Mesenchymal stem cell (in vitro differentiated cells and primary cell): ENCODE measurements around the gene TIAM2.

Experiments used
- DNase-seq: peaks from one replicate; pipeline ENCODE4 v3.0.0-alpha.2; 2013
- H2AFZ ChIP-seq: one replicate; pipeline ENCODE4 v1.6.1; 2013; ENCODE audit warnings: low read depth, mild to moderate bottlenecking, control low read depth, inconsistent platforms, low read length, moderate library complexity
- H2AK5ac ChIP-seq: 2 replicates; pipeline ENCODE4 v1.6.1; 2013; ENCODE audit warnings: low read length, moderate library complexity, mild to moderate bottlenecking, inconsistent platforms; ENCODE audit not compliant: severe bottlenecking
- H2BK120ac ChIP-seq: one replicate; pipeline ENCODE4 v1.6.1; 2013; ENCODE audit warnings: low read depth, mild to moderate bottlenecking, inconsistent platforms, low read length, moderate library complexity
- H2BK12ac ChIP-seq, 2 experiments: one replicate each; pipeline ENCODE4 v1.6.1; 2013; ENCODE audit warnings: inconsistent platforms in 2 of 2, low read length in 2 of 2, mild to moderate bottlenecking in 2 of 2, moderate library complexity in 2 of 2, control low read depth in 1 of 2
- H2BK15ac ChIP-seq: one replicate; pipeline ENCODE4 v1.6.1; 2013; ENCODE audit warnings: mild to moderate bottlenecking, low read depth, inconsistent platforms; ENCODE audit not compliant: poor library complexity, severe bottlenecking
- H2BK5ac ChIP-seq: 2 replicates; pipeline ENCODE4 v1.6.1; 2013; ENCODE audit warnings: low read depth, mild to moderate bottlenecking, low read length, control low read depth, inconsistent platforms; ENCODE audit not compliant: poor library complexity, severe bottlenecking
- H3K14ac ChIP-seq, 2 experiments: one replicate each; pipeline ENCODE4 v1.6.1; 2013; ENCODE audit warnings: inconsistent platforms in 2 of 2, low read length in 2 of 2, control low read depth in 1 of 2, mild to moderate bottlenecking in 1 of 2, moderate library complexity in 1 of 2
- H3K18ac ChIP-seq, 2 experiments: one replicate each; pipeline ENCODE4 v1.6.1; 2013; ENCODE audit warnings: inconsistent platforms in 2 of 2, low read length in 2 of 2, control low read depth in 1 of 2, low read depth in 1 of 2, mild to moderate bottlenecking in 1 of 2
- H3K23ac ChIP-seq, 2 experiments: one replicate each; pipeline ENCODE4 v1.6.1; 2013; ENCODE audit warnings: inconsistent platforms in 2 of 2, low read length in 2 of 2, mild to moderate bottlenecking in 2 of 2, moderate library complexity in 2 of 2, control low read depth in 1 of 2
- H3K27ac ChIP-seq: 2 replicates; pipeline ENCODE4 v1.5.1; 2013; ENCODE audit warnings: mild to moderate bottlenecking, moderate library complexity, low read length, control low read depth, inconsistent platforms; ENCODE audit not compliant: poor library complexity, severe bottlenecking
- H3K27me3 ChIP-seq, 2 experiments: 2 replicates each; pipeline versions ENCODE4 v1.6.1 to v1.7.0; 2013; ENCODE audit warnings: low read length in 2 of 2, mild to moderate bottlenecking in 2 of 2, moderate library complexity in 2 of 2, control low read depth in 1 of 2, inconsistent platforms in 1 of 2; ENCODE audit not compliant: control insufficient read depth in 1 of 2, insufficient read depth in 1 of 2
- H3K36me3 ChIP-seq, 2 experiments: 2 replicates each; pipeline versions ENCODE4 v1.6.1 to v1.7.0; 2013; ENCODE audit warnings: low read length in 2 of 2, control low read depth in 1 of 2, inconsistent platforms in 1 of 2, low read depth in 1 of 2, mild to moderate bottlenecking in 1 of 2; ENCODE audit not compliant: insufficient read depth in 2 of 2, control insufficient read depth in 1 of 2
- H3K4ac ChIP-seq, 2 experiments: one replicate each; pipeline ENCODE4 v1.6.1; 2013; ENCODE audit warnings: inconsistent platforms in 2 of 2, low read length in 2 of 2, mild to moderate bottlenecking in 2 of 2, moderate library complexity in 2 of 2, control low read depth in 1 of 2, low read depth in 1 of 2
- H3K4me1 ChIP-seq: 2 replicates; pipeline ENCODE4 v1.6.1; 2013; ENCODE audit warnings: low read depth, low read length, control low read depth; ENCODE audit not compliant: control insufficient read depth, insufficient read depth
- H3K4me2 ChIP-seq: 2 replicates; pipeline ENCODE4 v1.6.1; 2013; ENCODE audit warnings: low read length, mild to moderate bottlenecking, inconsistent platforms; ENCODE audit not compliant: poor library complexity, severe bottlenecking
- H3K4me3 ChIP-seq, 2 experiments: 2 replicates each; pipeline versions ENCODE4 v1.5.1 to v1.7.0; 2013; ENCODE audit warnings: low read length in 2 of 2, mild to moderate bottlenecking in 2 of 2, control low read depth in 1 of 2, low read depth in 1 of 2; ENCODE audit not compliant: insufficient read depth in 1 of 2
- H3K79me1 ChIP-seq: replicated peaks from 2 replicates; pipeline ENCODE4 v1.6.1; 2013; ENCODE audit warnings: mild to moderate bottlenecking, control low read depth, low read length, inconsistent platforms; ENCODE audit not compliant: poor library complexity, severe bottlenecking
- H3K9ac ChIP-seq: 2 replicates; pipeline ENCODE4 v1.7.0; 2013; ENCODE audit warnings: mild to moderate bottlenecking, low read length, moderate library complexity
- H3K9me3 ChIP-seq: 2 replicates; pipeline ENCODE4 v1.7.0; 2013; ENCODE audit warnings: mild to moderate bottlenecking, low read length; ENCODE audit not compliant: control insufficient read depth
- H4K8ac ChIP-seq: one replicate; pipeline ENCODE4 v1.6.1; 2013; ENCODE audit warnings: inconsistent platforms, mild to moderate bottlenecking, low read length, moderate library complexity
- H4K91ac ChIP-seq: one replicate; pipeline ENCODE4 v1.6.1; 2013; ENCODE audit warnings: mild to moderate bottlenecking, low read length, inconsistent platforms
- WGBS: methylation state at CpG from one replicate; pipeline ENCODE4 v1.1.7; 2013; ENCODE audit warnings: mixed read lengths; 5-methylcytosine and 5-hydroxymethylcytosine counted together

TIAM2 gene

DNA sequence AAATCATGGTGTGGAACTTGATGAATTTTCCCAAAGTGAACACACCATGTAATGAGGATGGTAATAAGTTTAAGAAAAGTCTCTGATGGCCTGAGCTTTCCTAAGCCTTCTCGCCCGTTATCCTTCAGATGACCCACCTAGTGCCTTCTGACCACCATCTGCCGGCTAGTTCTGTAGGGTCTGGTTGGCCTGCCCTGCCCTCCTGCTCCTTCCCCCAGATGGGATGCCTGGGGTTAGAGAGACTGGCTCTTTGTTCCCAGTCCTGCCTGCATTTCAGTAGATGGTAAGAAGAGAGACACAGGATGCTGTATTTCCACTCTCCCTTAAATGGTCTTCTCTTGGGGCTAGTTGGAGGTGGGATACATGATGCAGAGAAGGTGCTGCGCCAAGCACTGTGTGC, 43.0 kb downstream of the TIAM2 start:
- no peak overlapping the region for H3K23ac ChIP-seq
- H3K27me3 ChIP-seq = no peaks in the 10 kb centered on the region

DNA sequence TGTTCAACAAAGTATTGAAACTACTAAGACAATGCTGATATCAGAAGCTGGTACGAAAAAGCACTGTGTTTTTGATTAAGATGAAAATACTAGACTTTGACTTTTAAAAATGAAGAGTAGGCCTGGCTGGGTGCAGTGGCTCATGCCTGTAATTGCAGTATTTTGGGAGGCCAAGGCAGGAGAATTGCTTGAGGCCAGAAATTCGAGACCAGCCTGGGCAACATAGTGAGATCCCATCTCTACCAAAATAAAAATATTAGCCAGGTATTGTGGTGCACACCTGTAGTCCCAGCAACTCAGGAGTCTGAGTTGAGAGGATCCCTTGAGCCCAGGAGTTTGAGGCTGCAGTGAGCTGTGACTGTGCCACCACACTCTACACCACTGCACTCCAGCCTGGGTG, 43.4 kb downstream of the TIAM2 start:
- Histone ChIP-seq H3K18ac (no peak overlapping the region), H3K14ac (no peak overlapping the region), H3K4me2 (no peak overlapping the region), H2BK120ac (no peak overlapping the region), H3K9ac (no peak overlapping the region), H3K36me3 (no peaks in the 10 kb centered on the region), H4K8ac (no peak overlapping the region), H3K27me3 (no peaks in the 10 kb centered on the region), H2BK15ac (no peak overlapping the region), H3K9me3 (no peaks in the 10 kb centered on the region), H3K27ac (no peak overlapping the region), H3K23ac (no peak overlapping the region), H3K4me3 (no peak overlapping the region), H3K4ac (no peak overlapping the region), H2AFZ (no peak overlapping the region), H4K91ac (no peak overlapping the region), H2BK12ac (no peak overlapping the region), H2BK5ac (no peak overlapping the region), H3K4me1 (no peaks in the 10 kb centered on the region), H2AK5ac (no peak overlapping the region), H3K79me1 (no peaks in the 10 kb centered on the region)
- 81% methylated on average over 2 of the region's 2 CpGs for WGBS
- DNase-seq = no peak

More for the DNA sequence above, 43.0 kb downstream of the TIAM2 start:
- no peak overlapping the region for H4K91ac ChIP-seq
- H3K4me3 ChIP-seq = no peak overlapping the region
- no peak overlapping the region for H2AK5ac ChIP-seq
- H3K4me1 ChIP-seq = no peaks in the 10 kb centered on the region
- DNase-seq = no peak
- no peaks in the 10 kb centered on the region for H3K36me3 ChIP-seq
- H3K9ac ChIP-seq = no peak overlapping the region
- H4K8ac ChIP-seq = no peak overlapping the region
- no peak overlapping the region for H2BK12ac ChIP-seq
- no peaks in the 10 kb centered on the region for H3K79me1 ChIP-seq
- no peak overlapping the region for H2BK120ac ChIP-seq
- no peak overlapping the region for H3K14ac ChIP-seq
- H3K18ac ChIP-seq = no peak overlapping the region
- no peak overlapping the region for H3K4ac ChIP-seq
- H3K4me2 ChIP-seq = no peak overlapping the region
- WGBS = 96% methylated on average over 4 of the region's 4 CpGs
- H2BK15ac ChIP-seq = no peak overlapping the region
- no peak overlapping the region for H2AFZ ChIP-seq
- no peaks in the 10 kb centered on the region for H3K9me3 ChIP-seq
- no peak overlapping the region for H2BK5ac ChIP-seq
- no peak overlapping the region for H3K27ac ChIP-seq

DNA sequence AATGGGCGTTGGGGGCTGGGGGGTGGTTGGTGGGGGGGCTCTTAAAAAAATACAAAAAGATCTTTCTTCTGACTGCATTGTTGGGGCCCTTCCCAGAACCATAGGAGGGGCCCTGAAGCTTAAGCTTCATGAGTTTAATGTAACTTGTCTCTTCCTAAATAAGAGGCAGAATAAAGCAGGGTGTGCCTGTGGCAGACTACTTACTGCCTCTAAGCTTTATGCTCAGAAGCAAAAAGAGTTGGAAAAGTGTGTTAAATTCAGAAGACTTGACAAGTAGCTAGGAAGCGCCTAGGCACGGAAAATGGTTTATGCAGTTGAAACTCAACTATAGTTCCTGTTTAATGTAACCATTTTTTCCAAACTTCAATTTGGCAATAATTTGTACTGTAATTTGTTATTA, 44.5 kb downstream of the TIAM2 start:
- H3K4me1 ChIP-seq = no peaks in the 10 kb centered on the region
- H3K9me3 ChIP-seq = no peaks in the 10 kb centered on the region

DNA sequence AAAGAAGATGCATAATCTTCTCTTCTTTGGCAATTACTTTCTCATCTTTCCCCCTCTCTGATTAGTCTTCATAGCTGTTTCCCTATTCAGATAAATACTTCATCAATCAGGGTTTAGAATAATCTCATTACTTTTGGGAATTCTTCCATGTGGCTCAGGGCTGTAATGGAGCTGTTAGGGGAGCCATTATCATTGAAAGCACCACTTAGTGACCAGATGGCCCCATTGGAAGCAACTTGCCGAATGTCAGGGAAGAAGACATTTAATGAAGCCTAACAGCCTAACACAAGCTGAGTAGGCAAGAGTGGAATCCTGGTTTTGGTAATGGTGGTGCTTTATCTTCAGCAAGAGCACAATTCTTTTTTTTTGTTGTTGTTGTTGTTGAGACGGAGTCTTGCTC, 45.0 kb downstream of the TIAM2 start:
- Histone ChIP-seq H4K8ac (no peak overlapping the region), H2BK15ac (no peak overlapping the region), H3K23ac (no peak overlapping the region), H2AK5ac (no peak overlapping the region), H2BK12ac (no peak overlapping the region), H3K79me1 (no peaks in the 10 kb centered on the region), H3K27me3 (no peaks in the 10 kb centered on the region), H2BK5ac (no peak overlapping the region), H2AFZ (no peak overlapping the region), H3K27ac (no peak overlapping the region), H2BK120ac (no peak overlapping the region), H3K9ac (no peak overlapping the region), H3K9me3 (no peaks in the 10 kb centered on the region), H3K18ac (no peak overlapping the region), H3K4ac (no peak overlapping the region), H3K4me3 (no peak overlapping the region), H3K14ac (no peak overlapping the region), H3K4me2 (no peak overlapping the region), H3K36me3 (no peaks in the 10 kb centered on the region), H3K4me1 (no peaks in the 10 kb centered on the region), H4K91ac (no peak overlapping the region)
- WGBS = 87% methylated on average over 2 of the region's 2 CpGs
- no peak for DNase-seq

More for the DNA sequence above, 44.5 kb downstream of the TIAM2 start:
- Histone ChIP-seq H4K91ac (no peak overlapping the region), H3K27ac (no peak overlapping the region), H3K27me3 (no peaks in the 10 kb centered on the region), H2AFZ (no peak overlapping the region), H3K4me2 (no peak overlapping the region), H3K4me3 (no peak overlapping the region), H2BK15ac (no peak overlapping the region), H3K4ac (no peak overlapping the region), H2BK5ac (no peak overlapping the region), H4K8ac (no peak overlapping the region), H3K9ac (no peak overlapping the region), H3K23ac (no peak overlapping the region), H3K36me3 (no peaks in the 10 kb centered on the region), H2BK12ac (no peak overlapping the region), H2AK5ac (no peak overlapping the region), H2BK120ac (no peak overlapping the region), H3K18ac (no peak overlapping the region), H3K14ac (no peak overlapping the region), H3K79me1 (no peaks in the 10 kb centered on the region)
- 70% methylated on average over 1 of the region's 3 CpGs for WGBS
- DNase-seq = no peak
